HepG2 (cell line): ENCODE results near the gene SLC4A2. TPM values are rescaled to one million over a fixed set of nuclear protein-coding genes. Genes with fewer than 3 reads are reported as not detected.

Experiments used
- ATAC-seq: fragments of 200-7000 bp; cut with Tn5 transposase; 3 replicates; pipeline ENCODE4 v1.9.1; 2020; ENCODE audit warnings: mild to moderate bottlenecking, moderate library complexity
- BruUV-seq: library from RNA; stranded (reverse); fragments of 400-500 nt; replicated peaks from 2 replicates; lab custom pipeline; 2021; lab: Mats Ljungman, UMichigan
- CTCF ChIA-PET: fragments of 300-600 bp; formaldehyde crosslinking; extraction: SDS; loops from one replicate; lab custom pipeline; 2021; ENCODE audit warnings: low total read pairs, inconsistent platforms, low intra/inter-chr PET ratio; lab: Yijun Ruan, JAX
- POLR2A ChIA-PET: fragments of 350-600 bp; sonication (Branson Sonifier 250); formaldehyde crosslinking; loops from one replicate; lab custom pipeline; 2020; ENCODE audit warnings: antibody characterized with exemption, inconsistent platforms; lab: Yijun Ruan, JAX
- DNase-seq: peaks from one replicate; pipeline ENCODE4 v3.0.0-alpha.2; 2015; ENCODE audit warnings: low spot score
- FAIRE-seq: peaks from 3 replicates; lab custom pipeline; 2011; peaks lifted over from hg19 to GRCh38; lab: Jason Lieb, UNC
- H2AFZ ChIP-seq: one replicate; pipeline ENCODE4 v1.6.1; 2011; ENCODE audit warnings: low read length, inconsistent platforms
- H3K27ac ChIP-seq: fragments of 300-600 bp; 3 replicates; pipeline ENCODE4 v1.8.0; 2011; ENCODE audit warnings: mixed run types, mild to moderate bottlenecking, mixed read lengths, low read length, inconsistent platforms; ENCODE audit not compliant: insufficient read depth; ENCODE audit errors: extremely low read length
- H3K27me3 ChIP-seq, 2 experiments: fragments of 200-600 bp in 1 of 2; 2 replicates in 1 of 2; 3 replicates in 1 of 2; pipeline versions ENCODE4 v1.6.0 to v1.8.0; 2011; ENCODE audit warnings: low read length in 2 of 2, mild to moderate bottlenecking in 2 of 2, moderate library complexity in 2 of 2, inconsistent platforms in 1 of 2; ENCODE audit not compliant: insufficient read depth in 2 of 2, control insufficient read depth in 1 of 2
- H3K36me3 ChIP-seq, 2 experiments: fragments of 200-600 bp in 1 of 2; replicated peaks in 1 of 2; 2 replicates in 1 of 2; 3 replicates in 1 of 2; pipeline versions ENCODE4 v1.5.1 to v1.8.0; 2011; ENCODE audit warnings: low read length in 2 of 2, inconsistent platforms in 1 of 2; ENCODE audit not compliant: insufficient read depth in 2 of 2, control insufficient read depth in 1 of 2
- H3K4me1 ChIP-seq: 2 replicates; pipeline ENCODE4 v1.5.1; 2012; ENCODE audit warnings: low read length, inconsistent platforms; ENCODE audit not compliant: insufficient read depth
- H3K4me2 ChIP-seq: 2 replicates; pipeline ENCODE4 v1.6.0; 2011; ENCODE audit warnings: low read depth, low read length, inconsistent platforms
- H3K4me3 ChIP-seq, 3 experiments: fragments of 200-600 bp in 1 of 3; sonication (generic), shearing (Covaris generic) in 1 of 3; replicated peaks in 1 of 3; 2 replicates each; pipeline ENCODE4 v1.5.1; 2011 to 2016; ENCODE audit warnings: low read length in 3 of 3, inconsistent platforms in 2 of 3, low read depth in 2 of 3, mild to moderate bottlenecking in 2 of 3, control low read depth in 1 of 3, mixed read lengths in 1 of 3; ENCODE audit not compliant: insufficient read depth in 1 of 3
- H3K79me2 ChIP-seq: one replicate; pipeline ENCODE4 v1.6.1; 2011; ENCODE audit warnings: low read length, inconsistent platforms; ENCODE audit not compliant: insufficient read depth
- H3K9ac ChIP-seq: 2 replicates; pipeline ENCODE4 v1.6.0; 2011; ENCODE audit warnings: mild to moderate bottlenecking, low read depth, low read length, inconsistent platforms; ENCODE audit not compliant: insufficient read depth
- H3K9me3 ChIP-seq: 2 replicates; pipeline ENCODE4 v1.5.1; 2012; ENCODE audit warnings: mild to moderate bottlenecking, low read length
- H4K20me1 ChIP-seq: 2 replicates; pipeline ENCODE4 v1.6.0; 2011; ENCODE audit warnings: inconsistent platforms, mild to moderate bottlenecking, low read length, moderate library complexity; ENCODE audit not compliant: insufficient read depth
- ATF7 ChIP-seq, 2 experiments: fragments of 450-650 bp in 1 of 2; sonication (generic) in 1 of 2; formaldehyde crosslinking in 1 of 2; IDR thresholded peaks; 2 replicates each; pipeline versions ENCODE4 v1.4.0 to v1.6.1; 2016 to 2020; ENCODE audit warnings: antibody characterized with exemption in 1 of 2, mild to moderate bottlenecking in 1 of 2, missing genetic modification reagents in 1 of 2
- CAMTA2 ChIP-seq: sonication (generic); formaldehyde crosslinking; IDR thresholded peaks from 2 replicates; pipeline ENCODE4 v1.4.0; 2020; ENCODE audit warnings: mild to moderate bottlenecking, missing genetic modification reagents, borderline replicate concordance
- CBX2 ChIP-seq, 2 experiments: fragments of 200-600 bp in 1 of 2; sonication (generic); formaldehyde crosslinking in 1 of 2; IDR thresholded peaks; 2 replicates each; pipeline versions ENCODE4 v1.7.0 to v1.8.1; 2018 to 2022; ENCODE audit warnings: low read depth in 2 of 2, low read length in 1 of 2, mild to moderate bottlenecking in 1 of 2, missing genetic modification reagents in 1 of 2
- CEBPG ChIP-seq: IDR thresholded peaks from 2 replicates; pipeline ENCODE4 v1.6.1; 2016
- CENPX ChIP-seq: sonication (generic); formaldehyde crosslinking; IDR thresholded peaks from 2 replicates; pipeline ENCODE4 v1.9.0; 2021; ENCODE audit warnings: mild to moderate bottlenecking, missing genetic modification reagents, moderate library complexity
- EEA1 ChIP-seq: sonication (generic); formaldehyde crosslinking; IDR thresholded peaks from 2 replicates; pipeline ENCODE4 v1.5.1; 2020; ENCODE audit warnings: mild to moderate bottlenecking, missing genetic modification reagents, borderline replicate concordance
- FOXA3 ChIP-seq: IDR thresholded peaks from 2 replicates; pipeline ENCODE4 v1.6.1; 2016; ENCODE audit warnings: missing genetic modification reagents, missing compliant biosample characterization
- MAX ChIP-seq: IDR thresholded peaks from 2 replicates; pipeline ENCODE4 v1.6.1; 2012; ENCODE audit warnings: inconsistent platforms
- MEIS2 ChIP-seq: sonication (generic); formaldehyde crosslinking; IDR thresholded peaks from 2 replicates; pipeline ENCODE4 v1.9.0; 2021; ENCODE audit warnings: mild to moderate bottlenecking, missing genetic modification reagents
- MIER2 ChIP-seq: IDR thresholded peaks from 2 replicates; pipeline ENCODE4 v1.6.1; 2016; ENCODE audit warnings: missing biosample characterization, missing genetic modification reagents
- NFKB2 ChIP-seq: sonication (generic); formaldehyde crosslinking; IDR thresholded peaks from 2 replicates; pipeline ENCODE4 v1.4.0; 2020; ENCODE audit warnings: missing genetic modification reagents, borderline replicate concordance
- TCF7L2 ChIP-seq: IDR thresholded peaks from 2 replicates; pipeline ENCODE4 v1.6.1; 2011; ENCODE audit warnings: mild to moderate bottlenecking, low read depth, low read length, moderate library complexity
- ZMYM4 ChIP-seq: sonication (generic); formaldehyde crosslinking; IDR thresholded peaks from 2 replicates; pipeline ENCODE4 v1.8.1; 2023; ENCODE audit warnings: mild to moderate bottlenecking, missing genetic modification reagents
- ZNF10 ChIP-seq: sonication (generic); formaldehyde crosslinking; IDR thresholded peaks from 2 replicates; pipeline ENCODE4 v1.4.0; 2020; ENCODE audit warnings: mild to moderate bottlenecking, low read depth, missing genetic modification reagents, borderline replicate concordance
- ZNF776 ChIP-seq: sonication (generic); formaldehyde crosslinking; IDR thresholded peaks from 2 replicates; pipeline ENCODE4 v1.4.0; 2020; ENCODE audit warnings: mild to moderate bottlenecking, missing genetic modification reagents
- ZSCAN29 ChIP-seq: sonication (generic); formaldehyde crosslinking; conservative IDR thresholded peaks from 2 replicates; pipeline ENCODE4 v1.4.0; 2020; ENCODE audit warnings: mild to moderate bottlenecking, missing genetic modification reagents
- WGBS: methylation state at CpG from one replicate; pipeline ENCODE4 v1.1.6; 2017; ENCODE audit warnings: low lambda C conversion rate; 5-methylcytosine and 5-hydroxymethylcytosine counted together
- in situ Hi-C: cut with HindIII; loops from 2 replicates; pipeline ENCODE4 v1.10.0; 2017; ENCODE audit warnings: low pct_unique_long_range_greater_than_20kb; ENCODE audit not compliant: extremely low pct_ligation_motif_present
- intact Hi-C: fragments of 100-400 bp; cut with micrococcal nuclease; formaldehyde crosslinking; loops from one replicate; pipeline ENCODE4 v1.10.0; 2022; ENCODE audit not compliant: unreplicated experiment
- polyA plus RNA-seq, 8 experiments: library from polyadenylated mRNA; depleted of rRNA in 3 of 8; stranded (reverse) in 7 of 8; unstranded in 1 of 8; fragments of >200 nt; fragmentation: Illumina TruSeq in 4 of 8; extraction: Trizol in 4 of 8; gene quantifications; 2 replicates each; pipeline versions ENCODE4 v1.2.1 to v1.2.3, GENCODE V29; 2011 to 2016; ENCODE audit warnings: low read depth in 4 of 8, missing spikeins in 1 of 8, mixed read lengths in 1 of 8; ENCODE audit not compliant: insufficient read depth in 1 of 8
- total RNA-seq, 5 experiments: library from RNA; depleted of rRNA; stranded (reverse); fragments of >200 nt; fragmentation: Illumina TruSeq; extraction: Trizol; gene quantifications; 2 replicates each; pipeline ENCODE4 v1.2.3, GENCODE V29; 2016; ENCODE audit warnings: low read depth in 1 of 5

The SLC4A2 gene
- total and polyA plus RNA-seq, 2 of the 13 experiments (the other 11 are each of a cell fraction or from before 2014, with no cell fraction given), result 51.9 to 73.4 TPM

GRCh38 chr7:151057989-151058780 is 1.2 kb upstream of the SLC4A2 start:
- ATAC-seq (peak; percentile 79), FAIRE-seq (peak; percentile 97), DNase-seq (peak; percentile 99)
- H3K27me3 ChIP-seq, result no peaks in the 10 kb centered on the region; a peak in 1 of 5 replicates
- intact Hi-C loops, result loop anchor here (1.0 to 2.0 kb wide), 3 partner anchors 29 to 53 kb away; partner anchors contain the start of genes ABCB8 and AGAP3
- TSS peak; percentile 79 for BruUV-seq
- H3K9me3 ChIP-seq, result no peaks in the 10 kb centered on the region
- peaks cover 42% of the 10 kb centered on the region for H3K4me1 ChIP-seq
- H3K4me3 ChIP-seq, result peak overlapping the region; percentile 69 to 92 (median 90)
- peak overlapping the region; percentile 98 for H3K4me2 ChIP-seq
- in situ Hi-C loops, result no loop called here
- H4K20me1 ChIP-seq, result no peaks in the 10 kb centered on the region
- peak overlapping the region; percentile 87 for H3K9ac ChIP-seq
- peak overlapping the region; percentile 86 for H3K27ac ChIP-seq
- peaks cover 14% of the 10 kb centered on the region for H3K79me2 ChIP-seq
- H2AFZ ChIP-seq, result no peak overlapping the region
- WGBS, result 3% methylated on average over 12 of the region's 46 CpGs
- POLR2A ChIA-PET, result interaction anchor here (0.8 to 2.0 kb wide), 7 partner anchors 18 to 49 kb away, joined by 3 to 8 read pairs (median 5); partner anchors contain the start of genes ABCB8, AGAP3, FASTK and TMUB1
- 0 out of 5 replicates have a peak, but pooled peaks cover 0 to 2% of the 10 kb centered on the region in 2 experiments for H3K36me3 ChIP-seq
- CTCF ChIA-PET, result no interaction called here
- TF ChIP-seq MEIS2 (CRISPR knock-in tag), result no peak
- no peak for TF ChIP-seq MIER2
- TF ChIP-seq ZSCAN29 (CRISPR knock-in tag), result no peak
- TF ChIP-seq CBX2 (IDR thresholded peaks at IDR 0.05; ENCODE audit: low read depth, low read length), result no peak
- no peak for TF ChIP-seq CBX2 (CRISPR knock-in tag; IDR thresholded peaks at IDR 0.05; ENCODE audit: low read depth)
- TF ChIP-seq ZNF776 (CRISPR knock-in tag), result peak; percentile 35; the same call in 1 of the 2 replicates
- TF ChIP-seq NFKB2 (CRISPR knock-in tag), result peak; percentile 75; the same call in 1 of the 2 replicates
- peak; percentile 32; the same call in 1 of the 2 replicates for TF ChIP-seq TCF7L2
- peak; percentile 61 for TF ChIP-seq FOXA3 (CRISPR knock-in tag)
- no peak for TF ChIP-seq EEA1 (CRISPR knock-in tag)
- peak; percentile 69 for TF ChIP-seq MAX
- no peak; the same call in 1 of the 2 replicates for TF ChIP-seq CEBPG
- no peak for TF ChIP-seq CENPX (CRISPR knock-in tag)
- no peak for TF ChIP-seq ATF7 (IDR thresholded peaks at IDR 0.05)
- TF ChIP-seq ATF7 (CRISPR knock-in tag; IDR thresholded peaks at IDR 0.05), result no peak
- TF ChIP-seq CAMTA2 (CRISPR knock-in tag), result no peak; the same call in 1 of the 2 replicates
- no peak for TF ChIP-seq ZNF10 (CRISPR knock-in tag)
- no peak for TF ChIP-seq ZMYM4 (CRISPR knock-in tag)
